HL-60/S4 (cell line): ENCODE data around the gene LRFN2.

Experiments
- in situ Hi-C: fragments of 300-500 bp; cut with MboI; formaldehyde crosslinking; loops from 2 replicates; pipeline ENCODE4 v1.14.3; 2022; ENCODE audit warnings: low sequenced_read_pairs

Gene LRFN2

GRCh38 chr6:40587240-40588069 is at the start of gene LRFN2:
LRFN2 (minus strand) TSS chr6:40587364.
- in situ Hi-C loops: no loop called here

GRCh38 chr6:40634429-40634828 is 47.3 kb upstream of the LRFN2 start:
- in situ Hi-C loops: no loop called here

GRCh38 chr6:40631744-40632143 is 44.6 kb upstream of the LRFN2 start:
- in situ Hi-C loops: no loop called here

- in situ Hi-C loops: no loop called here
Measured at GRCh38 chr6:40630488-40630887, 43.3 kb upstream of the LRFN2 start.

GRCh38 chr6:40630051-40630450 is 42.9 kb upstream of the LRFN2 start:
- in situ Hi-C loops: no loop called here

- in situ Hi-C loops: no loop called here
Measured at GRCh38 chr6:40629463-40629862, 42.3 kb upstream of the LRFN2 start.

- in situ Hi-C loops: no loop called here
Measured at GRCh38 chr6:40627316-40627715, 40.2 kb upstream of the LRFN2 start.

GRCh38 chr6:40626886-40627285 is 39.7 kb upstream of the LRFN2 start:
- in situ Hi-C loops: no loop called here

- in situ Hi-C loops: no loop called here
Measured at GRCh38 chr6:40623932-40624331, 36.8 kb upstream of the LRFN2 start.

GRCh38 chr6:40623178-40623577 is 36.0 kb upstream of the LRFN2 start:
- in situ Hi-C loops: no loop called here

- in situ Hi-C loops: no loop called here
Measured at GRCh38 chr6:40620574-40621240, 33.5 kb upstream of the LRFN2 start.

GRCh38 chr6:40614671-40615070 is 27.5 kb upstream of the LRFN2 start:
- in situ Hi-C loops: no loop called here

- in situ Hi-C loops: no loop called here
Measured at GRCh38 chr6:40611912-40612311, 24.7 kb upstream of the LRFN2 start.

GRCh38 chr6:40611434-40611833 is 24.3 kb upstream of the LRFN2 start:
- in situ Hi-C loops: no loop called here

- in situ Hi-C loops: no loop called here
Measured at GRCh38 chr6:40610229-40610628, 23.1 kb upstream of the LRFN2 start.

- in situ Hi-C loops: no loop called here
Measured at GRCh38 chr6:40606981-40607380, 19.8 kb upstream of the LRFN2 start.

GRCh38 chr6:40606526-40606925 is 19.4 kb upstream of the LRFN2 start:
- in situ Hi-C loops: no loop called here

GRCh38 chr6:40604082-40604481 is 16.9 kb upstream of the LRFN2 start:
- in situ Hi-C loops: no loop called here

- in situ Hi-C loops: no loop called here
Measured at GRCh38 chr6:40599555-40599954, 12.4 kb upstream of the LRFN2 start.

- in situ Hi-C loops: no loop called here
Measured at GRCh38 chr6:40598516-40598915, 11.4 kb upstream of the LRFN2 start.

GRCh38 chr6:40597301-40597700 is 10.1 kb upstream of the LRFN2 start:
- in situ Hi-C loops: no loop called here

GRCh38 chr6:40588480-40588879 is 1.3 kb upstream of the LRFN2 start:
- in situ Hi-C loops: no loop called here

- in situ Hi-C loops: no loop called here
Measured at GRCh38 chr6:40588070-40588384, 863 bp upstream of the LRFN2 start.
